IMR-90 (cell line): ENCODE results near the gene CIC. TPM values are rescaled to one million over a fixed set of nuclear protein-coding genes. Genes with fewer than 3 reads are reported as not detected.

Experiments used
- ATAC-seq: fragments of 200-7000 bp; cut with Tn5 transposase; 2 replicates; pipeline ENCODE4 v1.9.1; 2020; ENCODE audit warnings: low read depth, mild to moderate bottlenecking, moderate library complexity
- BruUV-seq: library from RNA; stranded (reverse); fragments of 400-500 nt; replicated peaks from 2 replicates; lab custom pipeline; 2021; lab: Mats Ljungman, UMichigan
- CTCF ChIA-PET: fragments of 300-600 bp; formaldehyde crosslinking; extraction: SDS; loops from one replicate; lab custom pipeline; 2021; ENCODE audit warnings: antibody characterized with exemption; lab: Yijun Ruan, JAX
- POLR2A ChIA-PET: fragments of 300-600 bp; sonication (Branson Sonifier 250); formaldehyde crosslinking; loops from one replicate; lab custom pipeline; 2022; ENCODE audit warnings: antibody characterized with exemption; ENCODE audit not compliant: unreplicated experiment; lab: Charles Lee
- DNase-seq: peaks from one replicate; pipeline ENCODE4 v3.0.0; 2013
- H2AFZ ChIP-seq: replicated peaks from 2 replicates; pipeline ENCODE3; 2013; ENCODE audit warnings: low read length, mild to moderate bottlenecking; ENCODE audit not compliant: poor library complexity
- H2AK5ac ChIP-seq: 2 replicates; pipeline ENCODE4 v1.6.1; 2013; ENCODE audit warnings: low read depth, low read length, inconsistent platforms
- H2AK9ac ChIP-seq: replicated peaks from 2 replicates; pipeline ENCODE3; 2013; ENCODE audit warnings: mild to moderate bottlenecking, low read depth, low read length, moderate library complexity; ENCODE audit not compliant: poor library complexity
- H2BK120ac ChIP-seq: 2 replicates; pipeline ENCODE4 v1.6.1; 2013; ENCODE audit warnings: low read depth, low read length, inconsistent platforms
- H2BK15ac ChIP-seq: 3 replicates; pipeline ENCODE4 v1.6.1; 2013; ENCODE audit warnings: low read depth, low read length, inconsistent platforms
- H2BK20ac ChIP-seq: 2 replicates; pipeline ENCODE4 v1.6.1; 2013; ENCODE audit warnings: low read depth, mild to moderate bottlenecking, inconsistent platforms, low read length, moderate library complexity
- H2BK5ac ChIP-seq: 2 replicates; pipeline ENCODE4 v1.6.1; 2013; ENCODE audit warnings: mild to moderate bottlenecking, low read depth, low read length, inconsistent platforms; ENCODE audit not compliant: poor library complexity, severe bottlenecking
- H3K14ac ChIP-seq: replicated peaks from 2 replicates; pipeline ENCODE4 v1.6.1; 2013; ENCODE audit warnings: low read depth, low read length, inconsistent platforms
- H3K18ac ChIP-seq: 2 replicates; pipeline ENCODE4 v1.6.1; 2013; ENCODE audit warnings: low read depth, low read length, control low read depth
- H3K23ac ChIP-seq: 2 replicates; pipeline ENCODE4 v1.6.1; 2013; ENCODE audit warnings: low read depth, low read length, inconsistent platforms
- H3K27ac ChIP-seq: 2 replicates; pipeline ENCODE4 v1.5.1; 2013; ENCODE audit warnings: mild to moderate bottlenecking, control low read depth, low read length; ENCODE audit not compliant: insufficient read depth
- H3K27me3 ChIP-seq: 2 replicates; pipeline ENCODE4 v1.6.1; 2013; ENCODE audit warnings: low read length; ENCODE audit not compliant: control insufficient read depth, insufficient read depth
- H3K36me3 ChIP-seq: 2 replicates; pipeline ENCODE4 v1.6.1; 2013; ENCODE audit warnings: low read length, mixed read lengths; ENCODE audit not compliant: control insufficient read depth, insufficient read depth
- H3K4ac ChIP-seq: 2 replicates; pipeline ENCODE4 v1.6.1; 2013; ENCODE audit warnings: low read depth, low read length, inconsistent platforms
- H3K4me1 ChIP-seq: 2 replicates; pipeline ENCODE4 v1.6.1; 2013; ENCODE audit warnings: low read length, mixed read lengths; ENCODE audit not compliant: control insufficient read depth, insufficient read depth
- H3K4me2 ChIP-seq: 2 replicates; pipeline ENCODE4 v1.6.1; 2013; ENCODE audit warnings: low read depth, mild to moderate bottlenecking, control low read depth, low read length, moderate library complexity
- H3K4me3 ChIP-seq: 2 replicates; pipeline ENCODE4 v1.5.1; 2013; ENCODE audit warnings: low read depth, mild to moderate bottlenecking, control low read depth, low read length, moderate library complexity; ENCODE audit not compliant: insufficient read depth
- H3K56ac ChIP-seq: 2 replicates; pipeline ENCODE4 v1.6.1; 2013; ENCODE audit warnings: low read length, inconsistent platforms; ENCODE audit not compliant: insufficient read depth; ENCODE audit errors: extremely low read depth
- H3K79me1 ChIP-seq, 2 experiments: 2 replicates each; pipeline ENCODE4 v1.6.1; 2013; ENCODE audit warnings: low read length in 2 of 2, inconsistent platforms in 1 of 2, low read depth in 1 of 2
- H3K9ac ChIP-seq: 2 replicates; pipeline ENCODE4 v1.6.1; 2013; ENCODE audit warnings: low read depth, low read length, control low read depth
- H3K9me1 ChIP-seq: 2 replicates; pipeline ENCODE4 v1.6.1; 2013; ENCODE audit warnings: low read length, inconsistent platforms; ENCODE audit not compliant: insufficient read depth
- H3K9me3 ChIP-seq: 2 replicates; pipeline ENCODE4 v1.6.1; 2013; ENCODE audit warnings: low read length; ENCODE audit not compliant: control insufficient read depth, insufficient read depth
- H4K20me1 ChIP-seq: 2 replicates; pipeline ENCODE4 v1.6.1; 2013; ENCODE audit warnings: low read length, inconsistent platforms; ENCODE audit not compliant: insufficient read depth
- H4K5ac ChIP-seq: 2 replicates; pipeline ENCODE4 v1.6.1; 2013; ENCODE audit warnings: mild to moderate bottlenecking, low read depth, low read length, control low read depth
- H4K8ac ChIP-seq, 2 experiments: 2 replicates each; pipeline ENCODE4 v1.6.1; 2013; ENCODE audit warnings: low read depth in 2 of 2, low read length in 2 of 2, control low read depth in 1 of 2, inconsistent platforms in 1 of 2
- H4K91ac ChIP-seq: 2 replicates; pipeline ENCODE4 v1.6.1; 2013; ENCODE audit warnings: low read depth, low read length, inconsistent platforms; ENCODE audit not compliant: insufficient read depth
- BHLHE40 ChIP-seq: fragments of 150-350 bp; IDR thresholded peaks from 2 replicates; pipeline ENCODE4 v1.6.1; 2016; ENCODE audit warnings: mild to moderate bottlenecking, low read depth, low read length
- CHD1 ChIP-seq: IDR thresholded peaks from 2 replicates; pipeline ENCODE4 v1.6.1; 2012; ENCODE audit warnings: low read depth, low read length, improper control_type of control experiment
- MAZ ChIP-seq: IDR thresholded peaks from 2 replicates; pipeline ENCODE4 v1.6.1; 2012; ENCODE audit warnings: low read depth, mild to moderate bottlenecking, low read length, improper control_type of control experiment, moderate library complexity, borderline replicate concordance
- POLR2A ChIP-seq: IDR thresholded peaks from 2 replicates; pipeline ENCODE4 v1.6.1; 2012; ENCODE audit warnings: mild to moderate bottlenecking, low read depth, low read length
- RFX5 ChIP-seq: IDR thresholded peaks from 2 replicates; pipeline ENCODE4 v1.8.0; 2012; ENCODE audit warnings: low read depth, mild to moderate bottlenecking, low read length, moderate library complexity
- USF2 ChIP-seq: fragments of 150-350 bp; IDR thresholded peaks from 2 replicates; pipeline ENCODE4 v1.6.1; 2017; ENCODE audit warnings: mild to moderate bottlenecking, antibody characterized with exemption, low read length, low read depth
- WGBS, 2 experiments: methylation state at CpG; one replicate each; pipeline versions ENCODE4 v1.1.5 to v1.1.7; 2013; ENCODE audit warnings: missing lambda C conversion rate in 2 of 2; ENCODE audit not compliant: insufficient read length in 1 of 2; ENCODE audit errors: extremely low coverage in 2 of 2; 5-methylcytosine and 5-hydroxymethylcytosine counted together
- dilution Hi-C: fragments of 300-500 bp; cut with HindIII; formaldehyde crosslinking; loops from one replicate; pipeline ENCODE4 v1.14.3; 2018; ENCODE audit warnings: low sequenced_read_pairs; ENCODE audit not compliant: unreplicated experiment
- in situ Hi-C: fragments of 300-500 bp; cut with MboI; formaldehyde crosslinking; loops from 3 replicates; pipeline ENCODE4 v1.14.3; 2019; ENCODE audit warnings: low sequenced_read_pairs, inconsistent platforms, mixed read lengths
- intact Hi-C: fragments of 100-400 bp; cut with micrococcal nuclease; formaldehyde crosslinking; loops from 2 replicates; pipeline ENCODE4 v1.10.0; 2022
- polyA plus RNA-seq, 3 experiments: library from polyadenylated mRNA; depleted of rRNA; stranded (reverse); fragments of >200 nt; gene quantifications; 2 replicates each; pipeline ENCODE4 v1.2.3, GENCODE V29; 2012; ENCODE audit warnings: low replicate concordance in 1 of 3
- total RNA-seq: library from RNA; depleted of rRNA; stranded (reverse); fragments of >200 nt; gene quantifications from 2 replicates; pipeline ENCODE4 v1.2.3, GENCODE V29; 2012

The CIC gene
- total and polyA plus RNA-seq, 2 of the 4 experiments (the other 2 are of a cell fraction): 1.8 to 23.2 TPM

GRCh38 chr19:42283188-42284065 lies 14.4 kb downstream of the CIC start (continued):
- TF ChIP-seq USF2 (no peak), RFX5 (no peak)

DNA sequence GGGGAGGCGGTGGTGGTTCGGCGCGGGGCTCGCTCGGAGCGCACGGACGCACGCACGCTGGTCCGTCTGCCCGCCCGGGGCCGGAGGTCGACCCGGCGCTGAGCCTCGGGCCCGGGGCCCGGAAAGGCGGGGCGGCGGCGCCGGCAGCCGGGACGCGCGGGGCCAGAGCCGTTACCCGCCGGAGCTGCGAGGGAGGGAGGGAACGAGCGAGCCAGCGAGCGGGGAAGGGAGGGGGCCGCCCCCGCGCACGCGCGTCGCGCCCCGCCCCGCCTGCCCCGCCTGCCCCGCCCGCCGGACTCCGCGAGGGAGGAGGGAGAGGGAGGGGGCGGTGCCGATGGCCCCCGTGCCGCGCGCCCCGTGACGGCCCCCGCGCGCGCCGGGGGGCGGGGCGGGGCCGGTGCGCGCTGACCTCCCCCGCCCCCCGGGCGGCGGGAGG lies 15.0 kb downstream of the CIC start:
- Histone ChIP-seq H2BK5ac (peak overlapping the region; percentile 93), H4K20me1 (peaks cover 45% of the 10 kb centered on the region), H3K18ac (no peak overlapping the region), H3K23ac (no peak overlapping the region), H2BK120ac (no peak overlapping the region), H3K9ac (peak overlapping the region; percentile 41), H3K9me1 (peaks cover 16% of the 10 kb centered on the region), H4K91ac (no peak overlapping the region), H2AK9ac (peak overlapping the region; percentile 94), H3K36me3 (peaks cover 22% of the 10 kb centered on the region), H4K5ac (no peak overlapping the region), H3K27ac (peak overlapping the region; percentile 73), H3K14ac (no peak overlapping the region), H2BK20ac (no peak overlapping the region), H3K4me1 (peaks cover 45% of the 10 kb centered on the region), H2AFZ (peak overlapping the region; percentile 88), H3K56ac (no peak overlapping the region), H3K9me3 (no peaks in the 10 kb centered on the region), H3K79me1 (peaks cover 33 to 64% of the 10 kb centered on the region in 2 experiments), H3K4ac (0 out of 2 replicates have a peak overlapping the region, but pooled peaks have one; percentile 7), H4K8ac (no peak overlapping the region), H2BK15ac (no peak overlapping the region), H2AK5ac (no peak overlapping the region), H3K4me3 (peak overlapping the region; percentile 89), H3K27me3 (no peaks in the 10 kb centered on the region), H3K4me2 (no peak overlapping the region)
- ATAC-seq (peak; percentile 64), DNase-seq (peak; percentile 71)
- CTCF ChIA-PET: interaction anchor here (0.7 kb wide), 1 partner anchor 125 kb away, joined by 4 read pairs; no protein-coding TSS in a partner anchor
- in situ Hi-C loops (no loop called here), intact Hi-C loops (no loop called here), dilution Hi-C loops (no loop called here)
- BruUV-seq: no TSS peak
- no CpG with 5 or more reads among the region's 76 CpGs for WGBS, 2 experiments
- TF ChIP-seq USF2 (peak; percentile 72; the same call in 1 of the 2 replicates), BHLHE40 (0 out of 2 replicates have a peak, but pooled peaks have one; percentile 33), CHD1 (no peak), MAZ (peak; percentile 98), POLR2A (peak; percentile 65)
- POLR2A ChIA-PET: no interaction called here
